Measurements from ENCODE around the gene PSMB5. TPM values are rescaled to one million over a fixed set of nuclear protein-coding genes. Genes with fewer than 3 reads are reported as not detected.

Gene PSMB5
- total RNA-seq, 2 experiments from 2014 or later: 60.4 to 60.7 TPM

DNA sequence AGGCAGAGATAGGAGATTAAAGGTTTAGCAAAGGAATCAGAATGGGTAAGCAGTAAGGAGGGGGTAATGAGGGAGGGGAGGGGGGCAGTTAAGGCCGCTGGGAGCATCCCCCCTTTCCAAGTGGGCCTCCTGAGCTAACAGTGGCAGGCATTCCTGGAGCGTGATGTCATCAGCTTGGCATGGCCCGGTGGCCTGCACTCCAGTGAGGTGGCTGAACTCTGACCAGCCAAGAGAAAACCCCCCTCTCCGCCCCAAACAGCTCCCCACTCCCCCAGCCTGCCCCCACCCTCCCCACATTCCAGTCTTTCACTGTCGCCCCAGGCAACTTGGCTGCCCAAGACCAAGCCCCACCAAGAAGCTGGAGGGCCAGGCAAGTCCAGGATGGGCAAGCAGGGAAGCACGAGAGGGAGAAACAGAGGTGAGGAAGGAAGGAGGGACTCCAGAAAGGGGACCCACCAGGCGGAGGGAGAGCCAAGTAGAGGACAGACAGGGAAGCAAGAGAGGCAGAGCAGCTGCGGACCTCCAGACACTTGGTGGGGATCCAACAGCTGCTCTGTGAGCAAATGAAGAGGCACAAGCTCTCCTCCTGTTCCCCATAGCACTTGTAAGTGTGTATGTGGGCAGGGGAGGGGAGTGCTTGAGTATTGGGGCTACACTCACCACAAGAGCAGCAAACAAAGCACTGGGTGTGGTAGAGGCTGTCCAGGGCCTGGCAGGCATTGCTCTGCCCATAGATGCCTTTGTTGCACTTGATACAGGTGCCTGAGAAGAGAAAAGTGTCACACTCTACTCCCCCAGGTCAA lies 56.8 kb downstream of the PSMB5 start:
- Mint-ChIP-seq H3K4me1 (peaks cover 7% of the 10 kb centered on the region), H3K9me3 (no peaks in the 10 kb centered on the region), H3K4me3 (no peak overlapping the region), H3K36me3 (ENCODE audit: low read depth) (no peaks in the 10 kb centered on the region), H3K27me3 (peaks cover 31% of the 10 kb centered on the region), H3K27ac (no peak overlapping the region)
- CTCF ChIA-PET: interaction anchor here (0.6 to 2.2 kb wide), 9 partner anchors 8 to 408 kb away, joined by 3 to 17 read pairs (median 4); partner anchors contain the start of gene CDH24
- POLR2A ChIA-PET: no interaction called here
- no peak for DNase-seq

DNA sequence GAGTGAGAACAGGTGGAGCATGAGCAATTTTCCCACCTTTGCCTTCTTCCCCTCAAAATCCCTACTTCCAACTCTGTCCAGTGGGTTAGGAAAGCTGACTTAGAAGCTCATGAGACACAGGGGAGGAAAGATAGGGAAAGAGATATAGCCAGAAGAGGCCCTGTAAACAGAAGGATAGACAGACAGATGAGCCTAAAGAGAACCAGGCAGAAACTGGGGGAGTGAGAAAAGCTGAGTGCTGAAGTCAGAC lies 57.3 kb downstream of the PSMB5 start:
- Mint-ChIP-seq H3K4me1 (peaks cover 7% of the 10 kb centered on the region), H3K36me3 (ENCODE audit: low read depth) (no peaks in the 10 kb centered on the region), H3K4me3 (no peak overlapping the region), H3K27me3 (peaks cover 31% of the 10 kb centered on the region), H3K9me3 (no peaks in the 10 kb centered on the region), H3K27ac (no peak overlapping the region)
- no peak for DNase-seq
- ChIA-PET POLR2A (no interaction called here), CTCF (interaction anchor here (0.6 to 2.2 kb wide), 8 partner anchors 8 to 407 kb away, joined by 3 to 17 read pairs (median 4); no protein-coding TSS in a partner anchor)

DNA sequence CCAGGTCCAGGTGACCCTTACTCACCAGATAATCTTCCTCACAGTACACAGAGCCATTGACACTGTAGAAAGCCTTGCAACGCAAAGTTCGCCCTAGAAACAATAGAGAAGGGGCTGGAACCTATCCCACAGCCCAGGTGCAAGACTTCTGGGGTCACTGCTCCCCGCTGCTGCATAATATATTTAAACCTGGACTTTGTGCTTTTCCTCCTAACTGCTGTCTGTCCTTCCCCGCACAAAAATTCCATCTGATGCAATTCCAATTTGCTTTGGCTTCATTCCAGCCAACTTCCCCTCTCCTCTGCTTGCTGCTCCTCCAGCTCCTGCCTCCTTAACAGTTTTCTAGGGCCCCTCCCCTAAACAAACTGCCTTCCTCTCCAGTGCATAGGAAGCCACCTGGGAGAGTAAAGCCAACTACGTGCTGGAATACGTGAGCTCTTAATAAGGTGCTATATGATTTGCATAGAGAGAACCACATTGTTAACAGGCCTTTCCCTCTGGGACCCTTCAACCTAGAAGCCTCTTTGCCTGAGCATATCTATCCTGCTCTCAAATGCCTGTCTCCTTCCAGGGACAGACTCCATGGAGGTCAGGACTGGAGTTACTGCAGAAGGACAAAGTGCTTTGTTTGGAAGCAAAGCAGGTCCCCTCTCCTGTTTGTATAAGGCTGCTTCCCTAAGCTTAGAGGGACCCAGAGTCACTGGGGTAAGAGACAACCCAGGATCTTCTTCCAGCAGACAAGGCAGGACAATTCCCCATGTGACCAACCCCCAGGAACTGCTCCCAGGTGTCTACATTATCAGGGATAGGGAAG lies 57.9 kb downstream of the PSMB5 start:
- Mint-ChIP-seq H3K27me3 (peaks cover 35% of the 10 kb centered on the region), H3K36me3 (ENCODE audit: low read depth) (no peaks in the 10 kb centered on the region), H3K9me3 (no peaks in the 10 kb centered on the region), H3K4me3 (no peak overlapping the region), H3K27ac (no peak overlapping the region), H3K4me1 (peaks cover 7% of the 10 kb centered on the region)
- POLR2A ChIA-PET: no interaction called here
- CTCF ChIA-PET: interaction anchor here (0.6 to 2.2 kb wide), 11 partner anchors 9 to 407 kb away, joined by 3 to 17 read pairs (median 4); no protein-coding TSS in a partner anchor
- DNase-seq: no peak

Other genes with a start within 250 kb of the PSMB5 start
- gene SLC7A7, start 219.5 kb downstream of the PSMB5 start, total RNA-seq: under 1 TPM; 0.25 to 0.69 TPM
- 100 to 1,000 TPM; 101 to 112 TPM for gene MRPL52, start 205.0 kb downstream of the PSMB5 start, total RNA-seq
- 1 to 10 TPM; 1.8 to 2.1 TPM for gene MMP14, start 198.3 kb downstream of the PSMB5 start, total RNA-seq
- 10 to 100 TPM; 60.0 to 63.5 TPM for gene LRP10, start 163.2 kb downstream of the PSMB5 start, total RNA-seq
- under 1 TPM; 0.52 to 0.69 TPM for gene REM2, start 151.7 kb downstream of the PSMB5 start, total RNA-seq
- gene RBM23, start 115.8 kb downstream of the PSMB5 start, total RNA-seq: 10 to 100 TPM; 79.0 to 79.6 TPM
- 10 to 100 TPM; 52.6 to 56.8 TPM for gene PRMT5, start 105.5 kb downstream of the PSMB5 start, total RNA-seq
- 10 to 100 TPM; 67.4 to 68.6 TPM for gene HAUS4, start 77.8 kb downstream of the PSMB5 start, total RNA-seq
- 1 to 10 TPM; 1.3 to 1.4 TPM for gene AJUBA, start 52.3 kb downstream of the PSMB5 start, total RNA-seq
- gene C14orf93, start 24.8 kb downstream of the PSMB5 start, total RNA-seq: 10 to 100 TPM in 1 of 2 experiments, 1 to 10 TPM in 1; 9.4 to 11.1 TPM
- gene PSMB11, start 7.3 kb upstream of the PSMB5 start, total RNA-seq: under 1 TPM in 1 of 2 experiments, not detected in 1; 0.21 TPM
- gene CDH24, start 22.6 kb upstream of the PSMB5 start, total RNA-seq: 1 to 10 TPM; 2.9 to 3.0 TPM
- gene ACIN1, start 60.2 kb upstream of the PSMB5 start, total RNA-seq: 100 to 1,000 TPM; 202 to 221 TPM
- 10 to 100 TPM; 48.0 to 48.2 TPM for gene C14orf119, start 60.6 kb upstream of the PSMB5 start, total RNA-seq
- gene CIROP, start 70.1 kb upstream of the PSMB5 start, total RNA-seq: not detected
- gene CEBPE, start 84.4 kb upstream of the PSMB5 start, total RNA-seq: under 1 TPM; 0.67 to 0.98 TPM
- gene SLC7A8, start 148.8 kb upstream of the PSMB5 start, total RNA-seq: under 1 TPM; 0.27 to 0.64 TPM
- not detected for gene RNF212B, start 203.0 kb upstream of the PSMB5 start, total RNA-seq

Measured in activated CD4-positive, alpha-beta T cell treated with anti-CD3 and anti-CD28 coated beads, Interleukin-2, amount 10 ng/mL, durations not matched to agents 7 days and 5 days (primary cell).